CD4-positive, alpha-beta T cell treated with Interleukin-4 for 1 hour (primary cell): ENCODE data around the gene STAB1.

ENCODE experiments used
- DNase-seq, 2 donors: peaks; one replicate each; pipeline ENCODE4 v3.0.0-alpha.2; 2020 to 2022

The STAB1 gene

DNA sequence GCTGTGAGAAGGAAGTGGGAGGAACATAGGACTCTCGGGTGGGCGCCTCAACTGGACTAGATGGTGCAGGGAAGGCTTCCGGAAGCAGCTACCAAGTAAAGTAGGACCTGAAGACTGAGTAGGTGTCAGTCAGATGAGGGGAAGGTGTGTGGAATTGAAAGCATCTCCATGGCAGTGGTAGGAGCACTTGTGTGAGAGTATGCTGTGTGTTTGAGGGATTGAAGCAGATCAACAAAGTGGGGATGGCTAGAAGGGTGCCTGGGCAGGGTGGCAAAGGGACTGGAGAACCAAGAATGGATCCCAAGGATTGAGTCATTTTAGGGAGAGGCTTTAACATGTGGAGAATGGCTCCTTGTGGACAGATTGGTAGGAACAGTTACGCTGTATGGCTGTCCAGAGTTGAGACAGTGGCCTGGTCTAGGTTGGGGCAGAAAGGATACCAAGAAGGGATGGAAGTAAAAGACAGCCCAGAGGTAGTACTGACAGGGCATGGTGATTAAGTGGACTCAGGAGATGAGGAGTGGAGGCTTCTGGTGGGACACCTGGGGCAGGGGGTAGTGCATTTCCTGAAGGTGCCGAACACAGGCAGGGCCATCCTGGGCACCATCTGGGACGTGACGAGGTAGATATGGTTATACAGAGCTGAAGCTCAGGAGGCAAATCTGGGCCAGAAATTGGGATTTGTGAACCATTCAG is 42.7 kb downstream of the STAB1 start:
- no peak for DNase-seq

DNA sequence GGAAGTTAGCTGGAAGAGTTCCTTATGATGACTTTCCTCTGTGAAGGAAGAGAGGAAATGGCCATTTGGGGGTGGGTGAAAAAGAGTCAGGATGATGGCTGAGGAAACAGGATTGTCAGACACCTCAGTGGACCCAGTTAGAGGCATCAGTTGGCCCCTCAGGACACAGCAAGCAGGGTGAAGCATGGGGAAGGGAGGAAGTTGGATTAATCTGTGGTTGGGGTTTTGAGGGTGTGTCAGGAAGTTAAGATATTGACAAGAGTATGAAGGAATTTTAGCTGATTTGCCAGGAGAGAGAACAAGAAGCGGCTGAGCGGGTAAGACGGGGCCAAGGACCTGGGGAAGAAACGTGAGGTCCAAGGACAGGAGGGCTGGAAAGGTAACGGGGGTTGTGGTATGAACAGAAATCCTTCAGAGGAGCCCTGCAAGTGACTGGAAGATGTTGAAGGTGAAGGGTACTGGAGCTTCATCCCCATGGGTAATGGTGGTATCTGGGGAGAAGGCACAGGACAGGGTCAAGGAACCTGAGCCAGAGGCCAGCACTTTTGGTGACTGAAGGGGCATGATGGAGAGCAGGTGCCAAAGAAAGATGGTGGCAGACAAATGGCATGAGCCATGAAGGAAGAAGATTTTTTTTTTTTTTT is 44.0 kb downstream of the STAB1 start:
- no peak for DNase-seq

DNA sequence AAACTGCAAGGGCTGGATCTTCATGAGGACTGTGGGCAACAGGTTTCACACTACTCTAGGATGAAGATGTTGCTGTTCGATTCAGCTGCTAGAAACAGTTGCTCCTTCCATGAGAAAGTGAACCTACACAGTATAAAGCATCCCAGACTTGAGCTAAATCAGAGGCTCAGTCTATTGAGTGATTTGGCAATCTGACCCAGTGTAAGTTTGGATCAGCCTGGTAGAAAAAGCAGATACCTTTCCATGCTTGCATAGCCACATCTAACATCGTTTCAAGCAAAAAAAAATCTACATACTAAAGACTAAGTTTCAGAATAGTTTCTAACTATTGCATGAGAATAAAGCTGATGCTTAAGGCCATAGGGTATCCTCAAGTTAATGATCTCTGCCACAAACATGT is 45.9 kb downstream of the STAB1 start:
- DNase-seq: no peak

DNA sequence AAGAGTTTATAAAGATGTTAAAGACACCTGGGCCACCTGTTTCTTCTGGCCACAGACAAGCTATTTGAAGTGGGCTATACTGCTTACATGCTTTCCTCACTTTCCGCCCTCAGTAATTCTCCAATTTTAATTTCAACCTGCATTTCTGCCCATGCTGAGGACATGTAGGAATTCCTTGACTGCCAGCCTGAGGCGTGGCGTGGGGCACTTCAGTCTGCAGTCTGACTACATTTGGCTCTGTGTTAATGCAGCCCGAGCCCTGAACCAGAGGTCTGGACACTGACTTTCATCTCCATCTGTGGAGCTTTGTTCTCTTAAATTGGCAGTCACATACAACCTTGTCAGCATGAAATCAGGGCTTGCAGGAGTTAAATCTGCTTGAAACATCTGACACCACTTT is 49.8 kb downstream of the STAB1 start:
- no peak for DNase-seq

DNA sequence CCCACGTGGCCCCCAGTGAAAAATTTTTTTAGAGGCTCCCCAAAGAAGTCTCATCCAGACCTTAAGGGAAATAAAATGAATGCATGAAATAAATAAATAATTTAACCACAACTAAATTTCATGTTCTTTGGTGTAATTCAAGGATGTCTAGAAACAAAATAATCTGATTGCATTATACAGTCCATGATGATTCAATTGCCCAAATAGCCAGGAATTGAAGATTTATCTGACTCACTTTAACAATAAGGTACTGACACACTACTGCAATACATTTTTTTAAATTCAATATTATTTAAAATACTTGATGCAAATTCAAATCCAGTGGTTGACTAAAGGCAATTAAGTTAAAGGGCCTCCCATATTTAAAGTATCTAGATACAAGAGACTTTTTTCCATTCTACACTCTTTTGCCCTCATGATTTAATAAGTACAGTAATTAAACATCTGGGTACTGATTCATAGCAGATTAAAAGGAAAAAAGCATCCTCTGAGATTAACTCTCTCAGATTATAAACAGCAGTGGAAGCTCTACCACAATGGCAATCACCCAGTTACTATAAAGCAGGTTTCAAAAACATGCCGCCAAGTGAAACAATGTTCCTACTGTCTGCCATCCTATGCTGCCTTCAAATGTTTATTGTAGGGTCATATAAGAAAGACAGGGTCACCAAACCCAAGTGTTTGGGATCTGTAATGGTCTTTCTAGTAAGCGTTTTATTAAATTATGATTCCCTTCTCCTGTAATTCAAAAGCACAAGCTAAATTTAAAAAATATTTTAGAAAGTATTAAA is 51.2 kb downstream of the STAB1 start:
- DNase-seq: no peak

DNA sequence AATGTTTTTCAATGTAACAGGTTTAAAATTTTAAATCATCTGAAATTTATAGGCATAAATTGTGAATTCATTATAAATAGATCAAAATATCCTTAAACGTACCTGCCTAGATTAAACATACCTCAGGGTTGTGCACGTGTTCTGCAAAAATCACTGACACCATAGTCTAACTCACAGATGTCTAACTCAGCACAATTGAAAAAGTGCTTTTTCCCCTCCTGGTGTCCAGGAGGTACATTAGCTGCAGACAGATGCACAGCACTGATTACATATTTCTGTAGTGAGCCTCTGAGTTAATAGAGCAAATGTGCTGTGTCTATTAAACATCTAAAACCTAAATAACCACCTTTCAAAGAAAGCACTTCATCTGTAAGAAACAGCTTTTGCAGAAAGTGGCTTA is 52.0 kb downstream of the STAB1 start:
- DNase-seq: no peak

DNA sequence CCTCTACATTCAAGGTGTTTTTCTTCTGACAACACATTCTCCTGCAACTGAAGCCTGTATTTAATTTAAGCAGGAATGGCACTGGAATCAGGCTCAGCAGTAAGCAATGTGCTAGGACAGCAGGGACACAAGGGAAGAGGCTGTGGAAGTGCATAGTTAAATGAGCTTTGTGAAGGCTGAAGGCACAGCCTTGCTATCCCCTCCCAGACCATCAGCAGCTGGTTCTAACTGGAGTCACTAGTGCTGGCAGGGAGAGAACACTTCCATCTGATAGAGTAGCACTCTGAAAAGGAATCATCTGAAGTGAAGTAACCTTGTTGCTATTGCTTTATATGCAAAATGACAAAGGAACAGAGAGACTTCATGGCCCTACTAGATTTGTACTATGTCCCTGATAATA is 56.0 kb downstream of the STAB1 start:
- no peak for DNase-seq

DNA sequence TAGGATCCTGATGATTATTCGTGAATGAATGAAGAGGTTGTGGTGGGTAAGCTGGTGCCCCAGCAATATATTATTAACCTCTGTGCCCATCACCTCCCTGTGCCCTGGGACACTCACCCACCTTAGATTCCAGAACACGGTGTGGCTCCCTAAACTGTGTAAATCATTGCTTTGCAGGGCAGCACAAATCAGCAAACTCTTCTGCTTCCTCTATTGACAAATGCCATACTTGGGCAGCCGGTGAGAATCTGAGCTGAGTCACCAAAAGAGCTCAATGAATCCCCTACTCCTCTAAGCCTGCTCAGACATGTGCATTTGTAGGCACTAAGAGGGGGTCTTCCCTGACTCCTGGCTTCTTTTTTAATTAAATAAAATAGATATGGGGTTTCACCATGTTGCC is 57.0 kb downstream of the STAB1 start:
- no peak for DNase-seq

DNA sequence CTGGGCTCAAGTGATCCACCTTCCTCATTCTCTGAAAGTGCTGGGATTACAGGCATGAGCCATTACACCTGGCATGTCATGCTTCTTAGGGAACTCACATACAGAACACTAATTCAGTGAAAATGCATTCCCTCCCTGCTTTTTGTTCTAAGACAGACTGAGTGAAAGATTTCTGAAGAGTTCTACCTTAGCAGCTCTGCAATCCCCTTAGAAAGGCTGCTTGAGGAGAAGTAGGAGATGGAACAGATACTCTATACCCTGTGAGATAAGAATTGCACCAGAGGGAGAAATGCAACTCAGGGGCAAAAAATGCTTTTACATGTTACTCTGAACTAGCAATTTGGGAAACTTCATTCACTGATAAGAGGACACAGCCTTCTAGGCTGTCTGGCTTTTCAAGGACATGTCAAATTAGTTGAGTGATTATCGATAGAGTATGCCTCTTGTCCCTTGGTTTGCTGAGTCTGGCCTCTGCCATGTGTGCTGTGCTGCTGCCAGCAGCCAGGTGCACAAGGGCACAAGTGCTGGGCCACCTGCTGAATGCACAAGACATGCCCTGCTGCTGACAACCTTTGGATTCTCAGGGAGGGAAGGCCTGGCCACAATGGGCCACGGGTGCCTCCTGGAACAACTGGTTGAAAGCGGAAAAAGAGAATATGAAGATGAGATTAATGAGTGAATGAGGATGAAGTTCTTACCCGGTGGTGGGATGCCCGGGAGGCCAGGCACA is 59.1 kb downstream of the STAB1 start:
- no peak for DNase-seq

DNA sequence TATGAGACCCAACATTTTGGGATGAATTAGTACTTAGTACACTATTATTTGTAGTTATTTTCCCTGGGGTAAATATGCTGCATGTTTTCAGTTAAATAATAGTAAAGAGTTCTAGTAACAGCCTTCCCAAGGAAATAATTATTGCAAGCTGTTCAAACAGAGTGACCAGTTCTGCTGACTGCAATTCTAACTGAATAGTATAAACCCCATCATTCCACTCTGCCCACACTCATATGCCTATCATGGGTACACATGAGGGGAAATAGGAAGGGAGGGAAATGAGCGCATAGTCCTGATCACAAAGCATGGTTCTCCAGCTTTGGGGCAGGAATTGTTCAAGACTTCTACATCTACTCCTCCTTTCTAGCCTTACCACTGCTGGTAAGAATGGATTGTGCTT is 59.9 kb downstream of the STAB1 start:
- no peak for DNase-seq

DNA sequence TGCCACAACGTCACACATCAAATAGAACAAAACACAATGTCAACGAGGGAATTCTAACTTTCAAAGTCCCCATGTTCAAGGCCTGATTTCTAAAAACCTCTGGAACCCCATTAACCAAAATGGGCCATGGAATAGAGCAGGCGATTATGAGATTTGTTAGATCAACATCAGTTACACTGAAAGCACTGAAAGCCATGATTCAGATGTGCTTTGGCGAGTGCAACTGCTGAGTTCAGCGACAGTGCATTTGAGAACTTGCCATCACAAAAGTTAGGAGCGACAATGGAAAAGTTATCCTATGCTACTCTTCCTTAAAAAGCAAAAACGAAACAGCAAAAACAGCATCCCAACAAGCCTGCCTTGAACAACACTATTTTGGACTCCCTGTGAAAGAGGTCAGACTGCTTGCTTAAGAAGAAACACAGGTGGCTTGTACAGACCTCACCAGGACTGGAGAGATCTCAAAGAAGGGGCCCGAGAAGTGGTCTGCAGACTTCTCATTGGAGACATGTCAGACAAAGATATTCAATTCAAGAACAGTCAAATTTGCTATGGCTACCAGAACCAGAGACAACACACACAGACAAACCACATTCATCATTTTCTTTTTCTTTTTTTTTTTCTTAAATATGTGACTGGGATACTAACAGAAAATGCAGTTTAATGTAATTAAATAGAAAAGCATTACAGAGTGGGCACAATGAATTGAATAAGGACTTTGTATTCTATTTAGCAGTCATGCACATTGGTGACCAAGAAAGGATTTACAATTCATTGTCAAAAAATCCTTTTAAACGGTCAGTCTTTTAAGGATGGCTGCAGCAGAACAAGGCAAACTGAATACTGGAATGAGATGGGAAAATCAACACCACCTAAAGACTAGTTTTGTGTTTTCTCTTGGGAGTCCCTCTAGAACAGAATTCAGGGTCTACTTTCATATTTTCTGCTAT is 62.1 kb downstream of the STAB1 start:
- no peak for DNase-seq

DNA sequence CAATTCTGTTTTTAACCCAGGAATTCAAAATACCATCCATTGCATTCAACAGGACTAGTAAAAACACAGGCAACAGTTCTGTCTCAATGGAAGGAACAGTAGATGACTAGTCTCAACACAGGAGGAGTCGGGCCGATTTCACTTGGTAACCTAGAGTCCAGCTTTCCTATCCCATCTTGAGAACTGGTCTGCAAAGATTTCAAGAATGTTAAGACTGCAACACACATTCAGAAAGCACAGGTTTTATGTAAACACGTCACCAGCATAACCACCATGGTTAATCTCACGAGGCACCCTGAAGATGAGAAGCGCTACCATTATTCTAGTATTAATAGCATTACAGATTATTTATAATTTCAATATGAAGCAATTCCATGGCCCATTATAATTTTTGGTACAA is 63.3 kb downstream of the STAB1 start:
- no peak for DNase-seq

DNA sequence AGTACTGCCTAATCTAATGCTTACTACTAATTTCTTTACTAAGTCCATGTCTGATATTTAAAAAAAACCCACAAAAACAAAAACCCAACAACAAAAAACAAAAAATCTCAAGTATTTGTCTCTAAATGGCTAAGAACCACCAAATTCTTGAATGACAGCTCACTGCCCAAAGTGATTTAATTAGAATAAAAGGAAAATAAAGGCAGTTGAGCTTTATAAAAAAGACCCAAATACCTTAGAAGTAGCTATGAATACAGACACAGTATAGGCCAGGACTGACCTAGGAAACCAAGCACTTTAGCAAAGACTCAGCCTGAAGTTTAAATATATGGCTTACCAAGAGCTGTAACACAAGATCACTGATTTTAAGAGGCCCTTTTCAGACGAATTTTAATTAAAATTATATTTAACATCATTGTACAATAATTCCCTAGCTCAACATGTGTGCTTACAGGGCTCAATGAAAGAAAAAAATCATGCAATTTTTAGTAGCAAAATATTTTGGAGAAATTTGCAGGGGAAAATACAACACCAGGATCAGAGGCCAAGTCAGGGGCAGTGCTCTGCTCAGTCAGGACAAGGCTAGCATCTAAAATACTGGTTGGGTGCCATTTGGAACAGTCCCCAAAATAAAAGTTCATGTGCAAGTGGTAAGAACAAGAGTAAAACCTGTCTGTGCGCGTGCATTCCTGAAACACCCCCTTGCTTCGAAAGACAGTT is 66.0 kb downstream of the STAB1 start:
- no peak for DNase-seq

DNA sequence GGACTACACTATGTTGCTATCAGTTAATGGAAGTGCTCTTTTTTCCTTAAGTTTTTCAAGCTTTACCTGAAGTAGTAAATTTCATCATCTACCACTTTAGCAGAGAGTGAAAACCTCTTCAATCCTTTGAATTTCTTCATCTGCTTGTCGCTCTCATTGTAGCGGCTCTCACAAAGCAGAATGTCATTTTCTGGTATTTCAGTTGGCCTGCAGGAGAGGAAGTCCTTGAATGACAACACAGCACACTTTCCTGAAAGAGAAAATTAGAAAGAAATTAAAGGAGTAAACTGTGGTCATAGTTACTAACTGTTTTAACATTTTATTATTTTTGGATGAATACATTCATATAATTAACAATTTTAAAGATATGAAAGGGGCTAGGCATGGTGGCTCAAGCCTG is 68.8 kb downstream of the STAB1 start:
- no peak for DNase-seq

DNA sequence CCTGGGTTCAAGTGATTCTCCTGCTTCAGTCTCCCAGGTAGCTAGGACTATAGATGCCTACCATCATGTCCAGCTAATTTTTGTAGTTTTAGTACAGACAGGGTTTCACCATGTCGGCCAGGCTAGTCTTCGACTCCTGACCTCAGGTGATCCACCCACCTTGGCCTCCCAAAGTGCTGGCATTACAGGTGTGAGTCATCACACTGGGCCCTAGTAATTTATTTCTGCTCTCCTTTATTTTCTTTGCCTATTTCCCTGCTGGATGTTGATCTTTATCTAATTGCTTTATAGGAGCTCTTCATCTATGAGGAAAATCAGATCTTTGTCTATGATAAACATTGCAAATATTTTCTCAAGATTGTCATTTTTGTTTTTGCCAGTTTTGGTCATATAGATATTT is 72.9 kb downstream of the STAB1 start:
- DNase-seq: no peak

DNA sequence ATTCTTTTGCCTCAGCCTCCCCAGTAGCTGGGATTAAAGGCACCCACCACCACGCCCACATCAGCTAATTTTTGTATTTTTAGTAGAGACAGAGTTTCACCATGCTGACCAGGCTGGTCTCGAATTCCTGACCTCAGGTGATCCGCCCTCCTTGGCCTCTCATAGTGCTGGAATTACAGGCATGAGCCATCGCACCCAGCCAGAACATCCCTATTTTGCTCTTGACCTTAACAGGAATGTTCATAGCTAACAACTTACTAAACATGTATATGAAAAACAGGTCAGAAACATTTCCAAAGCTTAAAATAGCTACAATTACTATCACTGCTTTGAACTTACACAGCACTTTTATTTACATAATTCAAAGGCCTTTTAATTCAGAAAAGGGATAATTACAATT is 74.9 kb downstream of the STAB1 start:
- no peak for DNase-seq

DNA sequence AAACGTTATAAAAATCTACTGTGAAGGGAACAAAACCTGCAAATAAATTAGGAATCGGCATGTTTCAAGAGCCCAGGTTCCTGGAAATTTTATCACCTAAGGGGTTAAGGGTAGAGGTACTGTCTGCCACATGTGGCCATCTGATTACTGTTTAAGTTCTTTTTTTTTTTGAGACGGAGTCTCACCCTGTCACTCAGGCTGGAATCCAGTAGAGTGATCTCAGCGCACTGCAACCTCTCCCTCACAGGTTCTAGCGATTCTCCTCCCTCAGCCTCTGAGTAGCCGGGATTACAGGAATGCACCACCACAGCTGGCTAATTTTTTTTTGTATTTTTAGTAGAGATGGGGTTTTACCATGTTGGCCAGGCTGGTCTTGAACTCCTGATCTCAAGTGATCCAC is 77.1 kb downstream of the STAB1 start:
- no peak for DNase-seq
